Omental fat pad (tissue), 4 donors: ENCODE measurements around the gene IGSF9. TPM values are rescaled to one million over a fixed set of nuclear protein-coding genes. Genes with fewer than 3 reads are reported as not detected.

ENCODE experiments used
- ATAC-seq: fragments of 150-250 bp; one replicate; pipeline ENCODE4 v1.9.1; 2016; ENCODE audit warnings: mild to moderate bottlenecking, moderate library complexity; ENCODE audit not compliant: low FRiP score
- DNase-seq: peaks from one replicate; pipeline ENCODE4 v3.0.0-alpha.2; 2019; ENCODE audit warnings: low spot score
- total RNA-seq, 4 donors: library from RNA; depleted of rRNA; stranded (reverse); fragments of >200 nt; gene quantifications; one replicate each; pipeline ENCODE4 v1.1.0, GENCODE V29; 2016
- TF ChIP-seq, protein P1 (sequence below), 3 donors: fragments of 450-650 bp; IDR thresholded peaks; one replicate each; pipeline ENCODE4 v1.5.1; 2016 to 2017; ENCODE audit warnings: antibody characterized with exemption in 3 of 3, mild to moderate bottlenecking in 3 of 3, moderate library complexity in 2 of 3

Gene IGSF9
- total RNA-seq, 4 donors from 2014 or later: 4.3 to 11.0 (median 9.4) TPM; not detected in 1

DNA sequence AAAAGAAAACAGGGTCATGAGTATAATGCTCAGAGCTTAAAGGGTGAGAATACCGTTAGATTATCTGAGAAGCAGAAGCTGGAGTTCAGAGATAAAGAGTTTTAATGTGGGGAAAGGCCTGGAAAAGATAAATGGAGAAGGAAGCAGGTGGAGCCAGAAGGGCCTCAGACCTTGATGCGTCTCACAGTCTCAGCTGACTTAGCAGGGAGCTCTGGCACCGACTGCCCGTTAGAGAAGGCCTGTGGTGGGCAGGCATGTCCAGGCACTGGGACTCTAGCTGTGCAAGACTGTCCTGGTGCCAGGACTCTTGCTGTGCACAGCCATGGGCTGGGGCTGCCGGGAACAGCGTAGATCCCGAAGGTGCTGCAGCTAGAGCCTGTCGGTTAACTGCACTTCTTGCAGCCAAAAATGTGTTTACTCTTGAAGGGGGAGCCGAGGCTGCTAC, 12.4 kb upstream of the IGSF9 start:
- TF ChIP-seq, protein P1, sequence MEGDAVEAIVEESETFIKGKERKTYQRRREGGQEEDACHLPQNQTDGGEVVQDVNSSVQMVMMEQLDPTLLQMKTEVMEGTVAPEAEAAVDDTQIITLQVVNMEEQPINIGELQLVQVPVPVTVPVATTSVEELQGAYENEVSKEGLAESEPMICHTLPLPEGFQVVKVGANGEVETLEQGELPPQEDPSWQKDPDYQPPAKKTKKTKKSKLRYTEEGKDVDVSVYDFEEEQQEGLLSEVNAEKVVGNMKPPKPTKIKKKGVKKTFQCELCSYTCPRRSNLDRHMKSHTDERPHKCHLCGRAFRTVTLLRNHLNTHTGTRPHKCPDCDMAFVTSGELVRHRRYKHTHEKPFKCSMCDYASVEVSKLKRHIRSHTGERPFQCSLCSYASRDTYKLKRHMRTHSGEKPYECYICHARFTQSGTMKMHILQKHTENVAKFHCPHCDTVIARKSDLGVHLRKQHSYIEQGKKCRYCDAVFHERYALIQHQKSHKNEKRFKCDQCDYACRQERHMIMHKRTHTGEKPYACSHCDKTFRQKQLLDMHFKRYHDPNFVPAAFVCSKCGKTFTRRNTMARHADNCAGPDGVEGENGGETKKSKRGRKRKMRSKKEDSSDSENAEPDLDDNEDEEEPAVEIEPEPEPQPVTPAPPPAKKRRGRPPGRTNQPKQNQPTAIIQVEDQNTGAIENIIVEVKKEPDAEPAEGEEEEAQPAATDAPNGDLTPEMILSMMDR (IDR thresholded peaks at IDR 0.05): no peak
- DNase-seq (no peak), ATAC-seq (no peak)

DNA sequence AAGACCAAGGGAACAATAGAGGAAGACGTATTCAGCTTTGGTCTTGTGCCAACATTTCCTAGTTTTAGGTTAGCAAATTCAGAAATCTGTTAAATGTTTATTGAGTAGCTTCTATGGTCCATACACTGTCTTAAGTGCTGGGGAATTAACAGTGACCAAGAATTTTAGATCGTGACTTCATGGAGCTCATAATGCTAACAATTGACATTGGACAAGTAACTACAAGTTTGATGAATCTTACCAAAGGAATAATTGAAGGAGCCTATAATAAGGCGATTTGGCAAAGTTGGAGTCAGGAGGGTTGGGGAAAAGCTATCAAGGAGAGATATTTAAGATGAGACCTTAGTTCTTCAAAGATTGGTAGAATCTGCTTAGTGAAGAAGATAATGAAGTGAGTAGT, 10.0 kb upstream of the IGSF9 start:
- ATAC-seq (no peak), DNase-seq (no peak)
- TF ChIP-seq, protein P1 (IDR thresholded peaks at IDR 0.05): no peak

DNA sequence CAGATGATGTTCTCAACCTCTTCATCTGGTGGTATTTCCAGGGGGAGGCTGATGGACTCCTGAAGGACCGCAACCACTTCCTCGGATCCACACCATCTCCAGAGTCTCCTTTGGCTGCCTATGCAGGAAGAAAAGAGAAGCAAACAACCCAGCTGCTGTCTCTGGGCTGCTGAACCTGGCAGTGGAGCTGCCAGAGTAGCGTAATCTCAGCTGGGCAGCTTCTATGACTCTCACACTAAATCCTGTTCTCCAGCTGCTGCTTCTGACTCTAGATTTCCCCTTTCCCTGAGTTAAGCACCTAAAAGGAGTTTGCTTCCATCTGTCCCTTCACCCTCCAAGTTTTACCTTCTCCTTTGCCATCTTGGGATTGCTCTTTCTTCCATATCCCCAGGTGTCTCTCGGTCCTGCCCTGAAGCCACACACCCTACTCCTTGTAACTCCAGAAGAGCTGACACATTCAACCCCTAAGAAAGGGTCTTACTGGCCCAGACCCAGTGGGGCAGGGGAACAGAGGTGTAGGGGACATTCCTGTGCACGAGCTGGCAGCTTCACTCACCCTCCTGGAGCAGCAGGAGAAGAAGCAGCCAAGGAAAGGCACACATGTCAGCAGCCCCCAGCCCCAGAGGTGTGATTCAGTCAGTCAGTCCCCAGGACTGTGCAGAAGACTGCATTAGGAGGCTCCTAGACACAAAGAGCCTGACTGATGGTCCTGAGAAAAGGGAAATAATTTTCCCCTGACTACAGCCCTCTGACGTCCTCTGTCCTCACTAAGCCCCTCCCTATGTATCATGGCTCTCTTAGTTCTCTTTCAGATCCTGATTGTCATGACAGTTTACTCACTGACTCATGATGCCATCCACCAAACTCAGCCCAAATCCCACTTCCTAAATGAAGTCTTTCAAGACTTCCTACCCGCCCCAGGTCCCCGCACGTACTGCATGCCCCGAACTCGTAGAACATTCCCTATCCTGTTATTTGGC, 8.4 kb upstream of the IGSF9 start, which contains the start of gene SLAMF9:
Gene SLAMF9, minus strand, starts transcription at position 702 of the 980 bp plus-strand sequence. Its CDS starts 100 bp downstream, at position 602.
- DNase-seq (no peak), ATAC-seq (no peak)
- TF ChIP-seq, protein P1 (IDR thresholded peaks at IDR 0.05): no peak

DNA sequence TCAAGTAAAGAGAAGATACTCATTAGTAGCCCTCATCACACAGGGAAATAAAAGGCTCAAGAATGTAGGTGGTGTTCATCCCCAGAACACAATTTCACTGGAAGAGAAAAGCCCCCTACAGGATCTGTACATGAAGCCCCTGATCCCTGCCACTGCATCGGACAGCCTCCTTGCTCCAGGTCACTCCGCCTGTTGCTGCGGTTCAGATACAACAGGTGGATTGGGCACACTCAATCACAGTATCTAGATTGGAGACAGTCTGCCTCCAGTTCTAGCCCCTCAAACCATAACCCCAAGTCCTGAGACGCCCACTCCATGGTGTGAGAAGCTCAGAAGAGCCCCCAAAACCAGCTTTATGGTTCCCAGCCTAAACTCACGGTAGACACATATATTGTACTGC, 7.5 kb upstream of the IGSF9 start:
- DNase-seq (no peak), ATAC-seq (no peak)
- TF ChIP-seq, protein P1 (IDR thresholded peaks at IDR 0.05): no peak

DNA sequence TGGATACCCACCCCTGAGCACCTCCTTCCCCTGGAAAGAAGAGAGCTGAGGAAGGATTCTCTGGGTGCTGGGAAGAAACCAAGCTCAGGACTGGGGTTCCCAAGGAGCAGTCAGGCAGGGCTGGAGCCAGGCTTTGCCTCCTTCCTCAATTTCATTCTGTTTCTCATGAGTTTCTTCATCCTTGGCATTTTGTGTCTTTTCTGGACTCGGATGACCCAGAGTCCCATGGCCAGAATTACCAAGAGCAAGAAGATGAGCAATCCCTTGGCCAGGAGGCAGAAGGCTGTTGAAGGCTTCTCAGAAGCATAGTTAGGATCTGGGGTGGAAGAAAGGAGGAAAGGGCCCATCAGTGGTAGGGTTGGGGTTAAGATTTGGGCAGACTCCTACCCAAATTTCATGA, 6.1 kb upstream of the IGSF9 start:
- DNase-seq: no peak
- no peak for ATAC-seq
- TF ChIP-seq, protein P1 (IDR thresholded peaks at IDR 0.05): no peak

DNA sequence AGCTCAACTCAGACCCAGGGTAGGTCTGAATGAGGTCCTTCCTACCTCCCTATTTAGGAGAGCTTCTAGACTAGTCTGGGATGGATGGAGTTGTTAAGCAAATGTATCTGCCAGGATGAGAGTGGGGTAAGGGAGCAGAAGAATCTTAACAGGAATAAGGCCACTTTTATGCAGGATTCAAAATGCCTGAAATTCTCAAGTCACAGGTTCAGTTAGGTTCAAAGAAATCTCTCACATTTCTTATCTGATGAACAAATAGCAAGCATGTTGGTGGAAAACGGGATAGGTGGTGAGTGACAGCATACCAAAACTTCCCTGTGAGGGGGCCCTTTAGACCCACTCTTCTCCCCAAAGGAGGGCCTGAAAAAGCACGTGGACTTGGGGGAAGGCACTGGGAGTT, 5.6 kb upstream of the IGSF9 start:
- ATAC-seq: no peak

More for the DNA sequence above, 5.6 kb upstream of the IGSF9 start:
- DNase-seq: no peak
- TF ChIP-seq, protein P1 (IDR thresholded peaks at IDR 0.05): no peak
